Loucy (cell line): ENCODE results near the gene FANCI.

ENCODE experiments used
- H2AFZ ChIP-seq: fragments of 200-600 bp; sonication (generic); 2 replicates; pipeline ENCODE4 v1.6.0; 2016; ENCODE audit warnings: antibody characterized with exemption, mild to moderate bottlenecking, low read length, moderate library complexity
- H3F3A ChIP-seq: fragments of 200-600 bp; 2 replicates; pipeline ENCODE4 v1.6.0; 2016; ENCODE audit warnings: antibody characterized with exemption, low read depth, mild to moderate bottlenecking
- H3K27me3 ChIP-seq: fragments of 200-600 bp; sonication (generic); 2 replicates; pipeline ENCODE4 v1.6.1; 2014; ENCODE audit warnings: low read length, mild to moderate bottlenecking; ENCODE audit not compliant: insufficient read depth, poor library complexity, severe bottlenecking
- H3K36me3 ChIP-seq: fragments of 200-600 bp; sonication (generic); 2 replicates; pipeline ENCODE4 v1.6.1; 2016; ENCODE audit warnings: low read length; ENCODE audit not compliant: insufficient read depth
- H3K4me1 ChIP-seq: fragments of 200-600 bp; sonication (generic); 2 replicates; pipeline ENCODE4 v1.5.1; 2014; ENCODE audit warnings: low read length, mild to moderate bottlenecking; ENCODE audit not compliant: insufficient read depth, poor library complexity, severe bottlenecking
- H3K4me2 ChIP-seq: fragments of 200-600 bp; sonication (generic); 2 replicates; pipeline ENCODE4 v1.6.0; 2014; ENCODE audit warnings: antibody characterized with exemption, low read length, low read depth, mild to moderate bottlenecking; ENCODE audit not compliant: poor library complexity, severe bottlenecking
- H3K4me3 ChIP-seq: fragments of 200-600 bp; sonication (generic); 2 replicates; pipeline ENCODE4 v1.5.1; 2014; ENCODE audit warnings: low read length, mild to moderate bottlenecking, mixed read lengths; ENCODE audit not compliant: poor library complexity, severe bottlenecking
- H3K79me2 ChIP-seq: fragments of 200-600 bp; sonication (generic); 2 replicates; pipeline ENCODE4 v1.6.1; 2014; ENCODE audit warnings: low read length; ENCODE audit not compliant: insufficient read depth
- H3K9ac ChIP-seq: fragments of 200-600 bp; sonication (generic); 2 replicates; pipeline ENCODE4 v1.6.0; 2014; ENCODE audit warnings: mild to moderate bottlenecking, low read depth, low read length, moderate library complexity; ENCODE audit not compliant: poor library complexity, severe bottlenecking
- H3K9me2 ChIP-seq: fragments of 200-600 bp; sonication (generic); replicated peaks from 2 replicates; pipeline ENCODE4 v1.6.1; 2016; ENCODE audit warnings: low read depth, low read length, mixed read lengths
- H3K9me3 ChIP-seq: fragments of 200-600 bp; sonication (generic); 2 replicates; pipeline ENCODE4 v1.6.1; 2014; ENCODE audit warnings: mild to moderate bottlenecking, antibody characterized with exemption, low read length, low read depth; ENCODE audit not compliant: insufficient read depth
- H4K20me1 ChIP-seq: fragments of 200-600 bp; sonication (generic); 2 replicates; pipeline ENCODE4 v1.6.0; 2014; ENCODE audit warnings: antibody characterized with exemption, low read length, mild to moderate bottlenecking; ENCODE audit not compliant: insufficient read depth, poor library complexity, severe bottlenecking
- EZH2phosphoT487 ChIP-seq: fragments of 200-600 bp; IDR thresholded peaks from 2 replicates; pipeline ENCODE4 v1.6.1; 2018; ENCODE audit warnings: antibody characterized with exemption, mild to moderate bottlenecking, moderate library complexity, borderline replicate concordance
- TF ChIP-seq, protein P1 (sequence below): fragments of 200-600 bp; sonication (generic); conservative IDR thresholded peaks from 2 replicates; pipeline ENCODE4 v1.5.1; 2014; ENCODE audit warnings: mild to moderate bottlenecking, antibody characterized with exemption, low read length

The FANCI gene

DNA sequence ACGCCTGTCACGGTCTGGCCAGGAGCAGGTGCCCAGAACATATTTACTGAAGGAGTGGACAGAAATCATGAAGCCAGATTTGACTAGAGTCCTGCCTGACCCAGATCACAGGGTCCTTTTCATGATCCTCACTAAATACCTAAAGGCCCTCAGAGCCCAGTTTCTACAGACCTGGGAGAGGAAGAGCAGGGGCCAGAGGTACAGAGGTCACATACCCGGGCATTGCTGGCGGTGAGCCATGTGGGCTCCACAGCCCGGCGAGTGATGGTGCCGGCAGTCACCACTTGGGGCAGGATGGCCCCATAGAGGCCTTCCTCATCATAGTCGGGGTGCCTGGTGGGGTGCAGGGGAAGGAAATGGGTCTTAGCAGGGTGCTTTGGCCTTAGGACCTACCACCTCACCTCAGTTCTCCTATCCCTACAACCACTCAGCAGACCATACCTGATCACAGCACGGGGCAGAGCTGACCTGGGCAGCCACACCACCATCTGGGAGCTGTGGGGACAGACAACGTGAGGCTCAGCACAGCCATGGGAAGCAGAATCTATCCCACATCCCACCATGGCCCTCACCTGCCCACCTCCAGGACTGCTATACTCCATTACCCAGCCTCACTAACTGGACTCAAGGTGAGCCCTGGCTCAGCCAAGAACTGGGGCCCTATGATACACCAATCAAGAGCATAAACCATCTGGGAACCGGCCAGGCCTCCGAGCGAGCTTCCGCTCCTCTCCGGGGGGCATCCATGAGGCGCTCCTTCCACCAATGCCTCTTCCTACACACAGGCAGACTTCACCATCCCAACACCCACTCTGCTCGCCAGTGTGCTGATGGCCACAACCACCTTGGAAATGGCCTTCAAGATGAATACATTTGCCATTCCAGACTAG, 78.0 kb downstream of the FANCI start:
- Histone ChIP-seq H3K4me2 (no peak overlapping the region), H3K9me3 (no peaks in the 10 kb centered on the region), H3K79me2 (peaks cover 29% of the 10 kb centered on the region; the same call in 1 of the 2 replicates), H3K27me3 (no peaks in the 10 kb centered on the region), H3K36me3 (peaks cover 99% of the 10 kb centered on the region; the same call in 1 of the 2 replicates), H4K20me1 (peaks cover 9% of the 10 kb centered on the region), H3F3A (no peaks in the 10 kb centered on the region), H3K4me1 (no peaks in the 10 kb centered on the region), H3K9me2 (no peaks in the 10 kb centered on the region), H3K9ac (no peak overlapping the region), H3K4me3 (no peak overlapping the region), H2AFZ (no peak overlapping the region)
- TF ChIP-seq, protein P1, sequence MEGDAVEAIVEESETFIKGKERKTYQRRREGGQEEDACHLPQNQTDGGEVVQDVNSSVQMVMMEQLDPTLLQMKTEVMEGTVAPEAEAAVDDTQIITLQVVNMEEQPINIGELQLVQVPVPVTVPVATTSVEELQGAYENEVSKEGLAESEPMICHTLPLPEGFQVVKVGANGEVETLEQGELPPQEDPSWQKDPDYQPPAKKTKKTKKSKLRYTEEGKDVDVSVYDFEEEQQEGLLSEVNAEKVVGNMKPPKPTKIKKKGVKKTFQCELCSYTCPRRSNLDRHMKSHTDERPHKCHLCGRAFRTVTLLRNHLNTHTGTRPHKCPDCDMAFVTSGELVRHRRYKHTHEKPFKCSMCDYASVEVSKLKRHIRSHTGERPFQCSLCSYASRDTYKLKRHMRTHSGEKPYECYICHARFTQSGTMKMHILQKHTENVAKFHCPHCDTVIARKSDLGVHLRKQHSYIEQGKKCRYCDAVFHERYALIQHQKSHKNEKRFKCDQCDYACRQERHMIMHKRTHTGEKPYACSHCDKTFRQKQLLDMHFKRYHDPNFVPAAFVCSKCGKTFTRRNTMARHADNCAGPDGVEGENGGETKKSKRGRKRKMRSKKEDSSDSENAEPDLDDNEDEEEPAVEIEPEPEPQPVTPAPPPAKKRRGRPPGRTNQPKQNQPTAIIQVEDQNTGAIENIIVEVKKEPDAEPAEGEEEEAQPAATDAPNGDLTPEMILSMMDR = 0 out of 2 replicates have a peak, but pooled peaks have one; percentile 32
- no peak for TF ChIP-seq EZH2phosphoT487

DNA sequence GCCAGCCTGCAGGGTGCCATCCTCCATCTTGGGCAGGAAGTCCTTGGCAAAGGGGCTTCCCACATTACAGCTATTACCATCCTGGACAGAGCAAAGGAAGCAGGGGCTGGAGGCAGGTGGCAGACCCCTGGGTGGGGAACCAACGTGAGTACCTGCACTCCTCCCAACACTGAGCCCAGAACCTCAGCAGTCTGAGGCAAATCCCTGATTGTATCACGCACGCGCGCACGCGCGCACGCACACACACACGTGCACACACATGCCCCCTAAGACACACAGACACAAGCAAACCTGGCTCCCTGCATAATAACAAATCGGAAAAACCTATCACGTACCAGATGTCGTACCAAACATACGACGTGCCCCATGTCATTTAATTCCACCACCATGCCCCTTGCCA, 79.0 kb downstream of the FANCI start:
- H2AFZ ChIP-seq = no peak overlapping the region
- H3K9ac ChIP-seq = no peak overlapping the region
- H3K4me2 ChIP-seq = no peak overlapping the region
- H3K27me3 ChIP-seq = no peaks in the 10 kb centered on the region
- H3K9me2 ChIP-seq = no peaks in the 10 kb centered on the region
- no peak overlapping the region for H3K4me3 ChIP-seq
- H3K79me2 ChIP-seq = peaks cover 40% of the 10 kb centered on the region; the same call in 1 of the 2 replicates
- peaks cover 18% of the 10 kb centered on the region for H4K20me1 ChIP-seq
- TF ChIP-seq, protein P1 = no peak
- no peak for TF ChIP-seq EZH2phosphoT487
- peaks cover 99% of the 10 kb centered on the region; the same call in 1 of the 2 replicates for H3K36me3 ChIP-seq
- H3K4me1 ChIP-seq = no peaks in the 10 kb centered on the region
- H3K9me3 ChIP-seq = no peaks in the 10 kb centered on the region
- no peaks in the 10 kb centered on the region for H3F3A ChIP-seq

DNA sequence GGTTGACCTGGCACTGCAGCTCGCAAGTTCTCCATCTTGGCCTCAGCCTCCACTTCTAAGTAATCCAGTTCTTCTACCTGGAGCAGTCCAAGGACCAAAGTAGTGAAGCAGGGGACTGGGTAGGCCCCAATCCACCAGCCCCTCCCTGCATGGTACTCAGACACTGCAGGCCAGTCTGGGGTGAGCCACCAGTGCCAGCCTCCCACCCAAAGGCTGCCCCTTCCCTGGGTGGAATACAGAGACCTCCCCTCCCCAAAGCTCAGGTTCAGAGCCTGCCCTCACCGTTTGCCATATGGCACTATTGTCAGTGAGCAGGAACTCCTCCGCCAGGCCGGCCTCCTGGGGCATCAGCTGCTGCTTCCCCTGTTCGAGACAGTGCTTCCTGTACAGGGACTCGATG, 80.0 kb downstream of the FANCI start:
- H3K27me3 ChIP-seq = no peaks in the 10 kb centered on the region
- TF ChIP-seq, protein P1 = no peak
- TF ChIP-seq EZH2phosphoT487 = no peak
- no peak overlapping the region for H3K4me3 ChIP-seq
- H3K9me2 ChIP-seq = no peaks in the 10 kb centered on the region
- H3K79me2 ChIP-seq = peaks cover 50% of the 10 kb centered on the region
- H3K9ac ChIP-seq = no peak overlapping the region
- H3F3A ChIP-seq = no peaks in the 10 kb centered on the region
- no peak overlapping the region for H2AFZ ChIP-seq
- no peaks in the 10 kb centered on the region for H3K9me3 ChIP-seq
- H3K4me2 ChIP-seq = no peak overlapping the region
- peaks cover 26% of the 10 kb centered on the region for H4K20me1 ChIP-seq
- H3K4me1 ChIP-seq = peaks cover 9% of the 10 kb centered on the region
- H3K36me3 ChIP-seq = peaks cover 99% of the 10 kb centered on the region; the same call in 1 of the 2 replicates
